WTC11 (cell line): Measurements from ENCODE around the gene SLC6A15. TPM values are rescaled to one million over a fixed set of nuclear protein-coding genes. Genes with fewer than 3 reads are reported as not detected.

Source experiments
- ATAC-seq: fragments of 200-7000 bp; cut with Tn5 transposase; 2 replicates; pipeline ENCODE4 v1.10.0; 2021; ENCODE audit warnings: mild to moderate bottlenecking, moderate library complexity
- CTCF ChIA-PET: fragments of 300-600 bp; sonication (Branson Sonifier 250); formaldehyde crosslinking; loops from one replicate; lab custom pipeline; 2021; ENCODE audit warnings: antibody characterized with exemption; lab: Charles Lee
- POLR2A ChIA-PET: fragments of 350-600 bp; sonication (Branson Sonifier 250); formaldehyde crosslinking; loops from one replicate; lab custom pipeline; 2021; ENCODE audit warnings: antibody characterized with exemption; lab: Charles Lee
- DNase-seq: peaks from one replicate; pipeline ENCODE4 v3.0.0; 2021; ENCODE audit warnings: low spot score
- H3K27ac Mint-ChIP-seq: 2 replicates; pipeline ENCODE4 v1.8.0; 2021; ENCODE audit warnings: mixed read lengths
- H3K27me3 Mint-ChIP-seq: 2 replicates; pipeline ENCODE4 v1.8.0; 2021; ENCODE audit warnings: low read depth, mild to moderate bottlenecking, moderate library complexity, mixed read lengths
- H3K36me3 Mint-ChIP-seq: 2 replicates; pipeline ENCODE4 v1.8.0; 2021; ENCODE audit warnings: mixed read lengths
- H3K4me1 Mint-ChIP-seq: 2 replicates; pipeline ENCODE4 v1.8.0; 2022; ENCODE audit warnings: mixed read lengths
- H3K4me3 Mint-ChIP-seq: 2 replicates; pipeline ENCODE4 v1.8.0; 2021; ENCODE audit warnings: mild to moderate bottlenecking, moderate library complexity, mixed read lengths
- H3K9me3 Mint-ChIP-seq: 2 replicates; pipeline ENCODE4 v1.8.0; 2021; ENCODE audit warnings: mixed read lengths
- ATF1 ChIP-seq: sonication (generic); formaldehyde crosslinking; IDR thresholded peaks from 2 replicates; pipeline ENCODE4 v1.8.1; 2023; ENCODE audit warnings: mild to moderate bottlenecking, moderate library complexity, missing genetic modification reagents
- CTCF ChIP-seq: fragments of 200-600 bp; IDR thresholded peaks from 2 replicates; pipeline ENCODE4 v1.8.0; 2022; ENCODE audit warnings: antibody characterized with exemption
- E2F1 ChIP-seq: sonication (generic); formaldehyde crosslinking; IDR thresholded peaks from 2 replicates; pipeline ENCODE4 v1.8.0; 2022; ENCODE audit warnings: mild to moderate bottlenecking, missing genetic modification reagents
- E2F4 ChIP-seq: sonication (generic); formaldehyde crosslinking; IDR thresholded peaks from 2 replicates; pipeline ENCODE4 v1.8.1; 2022; ENCODE audit warnings: low read depth, mild to moderate bottlenecking, moderate library complexity, missing genetic modification reagents, borderline replicate concordance
- E2F5 ChIP-seq: sonication (generic); formaldehyde crosslinking; IDR thresholded peaks from 2 replicates; pipeline ENCODE4 v1.8.1; 2022; ENCODE audit warnings: mild to moderate bottlenecking, moderate library complexity, missing genetic modification reagents
- EMX1 ChIP-seq: fragments of 250-450 bp; sonication (Bioruptor Pico); IDR thresholded peaks from 2 replicates; pipeline ENCODE4 v1.8.0; 2021; ENCODE audit warnings: mild to moderate bottlenecking
- ETV6 ChIP-seq: sonication (generic); formaldehyde crosslinking; IDR thresholded peaks from 2 replicates; pipeline ENCODE4 v1.8.1; 2022; ENCODE audit warnings: mild to moderate bottlenecking, missing genetic modification reagents
- FOXJ3 ChIP-seq: sonication (generic); formaldehyde crosslinking; IDR thresholded peaks from 2 replicates; pipeline ENCODE4 v1.9.0; 2021; ENCODE audit warnings: missing genetic modification reagents, mild to moderate bottlenecking, borderline replicate concordance
- HMGA2 ChIP-seq: fragments of 250-450 bp; sonication (Bioruptor Pico); IDR thresholded peaks from 2 replicates; pipeline ENCODE4 v1.4.0; 2021; ENCODE audit warnings: mild to moderate bottlenecking, moderate library complexity
- KAT7 ChIP-seq: sonication (generic); formaldehyde crosslinking; IDR thresholded peaks from 2 replicates; pipeline ENCODE4 v1.8.1; 2023; ENCODE audit warnings: missing genetic modification reagents, mild to moderate bottlenecking, borderline replicate concordance
- OVOL2 ChIP-seq: fragments of 250-450 bp; sonication (Bioruptor Pico); IDR thresholded peaks from 2 replicates; pipeline ENCODE4 v1.9.0; 2021; ENCODE audit warnings: mild to moderate bottlenecking, borderline replicate concordance
- RELA ChIP-seq: sonication (generic); formaldehyde crosslinking; IDR thresholded peaks from 2 replicates; pipeline ENCODE4 v1.8.1; 2022; ENCODE audit warnings: missing genetic modification reagents, mild to moderate bottlenecking, borderline replicate concordance
- SMAD3 ChIP-seq: sonication (generic); formaldehyde crosslinking; IDR thresholded peaks from 2 replicates; pipeline ENCODE4 v1.8.0; 2022; ENCODE audit warnings: missing genetic modification reagents, mild to moderate bottlenecking, borderline replicate concordance
- TEAD1 ChIP-seq: sonication (generic); formaldehyde crosslinking; IDR thresholded peaks from 2 replicates; pipeline ENCODE4 v1.8.0; 2022; ENCODE audit warnings: mild to moderate bottlenecking, missing genetic modification reagents
- TEAD4 ChIP-seq: sonication (generic); formaldehyde crosslinking; IDR thresholded peaks from 2 replicates; pipeline ENCODE4 v1.8.0; 2022; ENCODE audit warnings: mild to moderate bottlenecking, missing genetic modification reagents
- ZSCAN18 ChIP-seq: fragments of 250-450 bp; sonication (Bioruptor Pico); IDR thresholded peaks from 2 replicates; pipeline ENCODE4 v2.1.2; 2022; ENCODE audit warnings: mild to moderate bottlenecking, moderate library complexity
- total RNA-seq: library from RNA; stranded (reverse); gene quantifications from 3 replicates; pipeline ENCODE4 v1.2.3, GENCODE V29; 2021
- TF ChIP-seq, protein P1 (sequence below): sonication (generic); formaldehyde crosslinking; IDR thresholded peaks from 2 replicates; pipeline ENCODE4 v1.8.1; 2023; ENCODE audit warnings: mild to moderate bottlenecking, missing genetic modification reagents, borderline replicate concordance
- TF ChIP-seq, protein P2 (sequence below): fragments of 250-450 bp; sonication (Bioruptor Pico); IDR thresholded peaks from 2 replicates; pipeline ENCODE4 v1.9.0; 2021; ENCODE audit warnings: mild to moderate bottlenecking
- TF ChIP-seq, protein P3 (sequence below): fragments of 250-450 bp; sonication (Bioruptor Pico); IDR thresholded peaks from 2 replicates; pipeline ENCODE4 v1.9.0; 2021; ENCODE audit warnings: moderate library complexity, mild to moderate bottlenecking, inconsistent platforms, borderline replicate concordance

SLC6A15 gene
- total RNA-seq, 1 experiment from 2014 or later, result 27.0 TPM

DNA sequence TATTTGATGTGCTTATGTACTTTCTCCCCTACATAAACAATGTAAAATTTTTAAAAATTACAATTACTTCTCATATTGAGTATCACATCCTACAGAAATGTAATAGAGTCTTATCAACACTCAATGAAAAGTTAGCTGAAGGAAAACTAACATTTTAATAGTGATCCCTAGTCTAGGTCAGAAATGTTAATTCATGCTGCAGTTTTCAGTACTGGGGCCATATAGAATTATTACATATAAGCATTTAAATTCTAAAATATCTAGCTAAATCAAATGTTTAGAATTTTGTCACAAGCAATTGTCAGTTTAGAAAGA is 37.8 kb downstream of the SLC6A15 start:
- ChIA-PET CTCF (interaction anchor here (1.0 to 4.0 kb wide), 2 partner anchors 155 to 184 kb away, joined by 6 to 55 read pairs; no protein-coding TSS in a partner anchor), POLR2A (no interaction called here)
- Mint-ChIP-seq H3K9me3 (no peaks in the 10 kb centered on the region), H3K27ac (no peak overlapping the region), H3K36me3 (no peaks in the 10 kb centered on the region; the same call in 1 of the 2 replicates), H3K4me3 (no peak overlapping the region), H3K4me1 (no peaks in the 10 kb centered on the region), H3K27me3 (no peaks in the 10 kb centered on the region)
- ATAC-seq (no peak), DNase-seq (no peak)
- TF ChIP-seq FOXJ3 (CRISPR knock-in tag) (no peak), TEAD1 (CRISPR knock-in tag) (no peak), E2F5 (no peak), ETV6 (CRISPR knock-in tag) (no peak), E2F1 (CRISPR knock-in tag) (no peak), TEAD4 (CRISPR knock-in tag) (no peak)

DNA sequence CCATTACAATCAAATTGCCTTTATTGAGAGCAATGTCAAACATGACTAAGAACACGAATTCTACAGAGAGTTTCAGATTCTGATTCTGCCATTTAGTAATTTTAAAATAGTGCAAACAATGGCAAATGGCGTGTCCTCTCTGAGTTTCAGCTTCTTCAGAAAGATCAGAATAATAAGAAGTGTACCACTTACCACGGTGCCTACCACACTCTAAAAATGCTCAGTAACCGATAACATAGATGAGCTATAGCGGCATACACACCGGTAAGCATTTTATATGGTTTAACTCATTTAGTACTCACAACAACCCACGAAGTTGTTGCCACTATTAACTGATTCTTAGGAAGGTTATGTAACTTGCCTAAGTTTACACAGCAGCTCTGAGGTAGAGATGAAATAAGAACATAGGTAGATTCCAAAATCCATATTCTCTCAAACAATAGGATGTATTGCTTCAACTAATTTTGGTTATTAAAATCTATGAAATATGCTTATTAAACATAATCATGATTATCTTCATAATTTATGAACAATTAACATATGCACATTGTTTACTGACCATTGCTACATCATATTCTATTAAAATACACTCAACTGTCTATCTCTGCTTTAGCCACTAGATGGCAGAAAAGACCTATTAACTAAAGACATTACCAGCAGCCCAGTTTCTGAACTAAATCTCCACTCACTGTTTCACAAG is 38.3 kb downstream of the SLC6A15 start:
- H3K36me3 Mint-ChIP-seq, result no peaks in the 10 kb centered on the region; the same call in 1 of the 2 replicates
- TF ChIP-seq ZSCAN18 (CRISPR knock-in tag), result no peak
- TF ChIP-seq, protein P1, sequence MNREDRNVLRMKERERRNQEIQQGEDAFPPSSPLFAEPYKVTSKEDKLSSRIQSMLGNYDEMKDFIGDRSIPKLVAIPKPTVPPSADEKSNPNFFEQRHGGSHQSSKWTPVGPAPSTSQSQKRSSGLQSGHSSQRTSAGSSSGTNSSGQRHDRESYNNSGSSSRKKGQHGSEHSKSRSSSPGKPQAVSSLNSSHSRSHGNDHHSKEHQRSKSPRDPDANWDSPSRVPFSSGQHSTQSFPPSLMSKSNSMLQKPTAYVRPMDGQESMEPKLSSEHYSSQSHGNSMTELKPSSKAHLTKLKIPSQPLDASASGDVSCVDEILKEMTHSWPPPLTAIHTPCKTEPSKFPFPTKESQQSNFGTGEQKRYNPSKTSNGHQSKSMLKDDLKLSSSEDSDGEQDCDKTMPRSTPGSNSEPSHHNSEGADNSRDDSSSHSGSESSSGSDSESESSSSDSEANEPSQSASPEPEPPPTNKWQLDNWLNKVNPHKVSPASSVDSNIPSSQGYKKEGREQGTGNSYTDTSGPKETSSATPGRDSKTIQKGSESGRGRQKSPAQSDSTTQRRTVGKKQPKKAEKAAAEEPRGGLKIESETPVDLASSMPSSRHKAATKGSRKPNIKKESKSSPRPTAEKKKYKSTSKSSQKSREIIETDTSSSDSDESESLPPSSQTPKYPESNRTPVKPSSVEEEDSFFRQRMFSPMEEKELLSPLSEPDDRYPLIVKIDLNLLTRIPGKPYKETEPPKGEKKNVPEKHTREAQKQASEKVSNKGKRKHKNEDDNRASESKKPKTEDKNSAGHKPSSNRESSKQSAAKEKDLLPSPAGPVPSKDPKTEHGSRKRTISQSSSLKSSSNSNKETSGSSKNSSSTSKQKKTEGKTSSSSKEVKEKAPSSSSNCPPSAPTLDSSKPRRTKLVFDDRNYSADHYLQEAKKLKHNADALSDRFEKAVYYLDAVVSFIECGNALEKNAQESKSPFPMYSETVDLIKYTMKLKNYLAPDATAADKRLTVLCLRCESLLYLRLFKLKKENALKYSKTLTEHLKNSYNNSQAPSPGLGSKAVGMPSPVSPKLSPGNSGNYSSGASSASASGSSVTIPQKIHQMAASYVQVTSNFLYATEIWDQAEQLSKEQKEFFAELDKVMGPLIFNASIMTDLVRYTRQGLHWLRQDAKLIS (CRISPR knock-in tag), result no peak
- peak; percentile 18; the same call in 1 of the 2 replicates for TF ChIP-seq HMGA2 (CRISPR knock-in tag)
- peak; percentile 68 for TF ChIP-seq CTCF
- no peak for TF ChIP-seq EMX1 (CRISPR knock-in tag)
- TF ChIP-seq, all 79 proteins: peak for 2
- DNase-seq, result no peak
- POLR2A ChIA-PET, result no interaction called here
- ATAC-seq, result peak; percentile 74
- H3K4me3 Mint-ChIP-seq, result no peak overlapping the region
- H3K27me3 Mint-ChIP-seq, result no peaks in the 10 kb centered on the region
- no peaks in the 10 kb centered on the region for H3K9me3 Mint-ChIP-seq
- H3K4me1 Mint-ChIP-seq, result no peaks in the 10 kb centered on the region
- H3K27ac Mint-ChIP-seq, result no peak overlapping the region
- CTCF ChIA-PET, result interaction anchor here (0.7 to 4.0 kb wide), 4 partner anchors 31 to 184 kb away, joined by 4 to 55 read pairs (median 5); no protein-coding TSS in a partner anchor

- CTCF ChIA-PET, result no interaction called here
- TF ChIP-seq E2F4 (CRISPR knock-in tag), result no peak
- no peak for TF ChIP-seq SMAD3
- TF ChIP-seq KAT7 (CRISPR knock-in tag), result no peak
- TF ChIP-seq RELA (CRISPR knock-in tag), result no peak
- TF ChIP-seq, protein P2, sequence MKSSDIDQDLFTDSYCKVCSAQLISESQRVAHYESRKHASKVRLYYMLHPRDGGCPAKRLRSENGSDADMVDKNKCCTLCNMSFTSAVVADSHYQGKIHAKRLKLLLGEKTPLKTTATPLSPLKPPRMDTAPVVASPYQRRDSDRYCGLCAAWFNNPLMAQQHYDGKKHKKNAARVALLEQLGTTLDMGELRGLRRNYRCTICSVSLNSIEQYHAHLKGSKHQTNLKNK (CRISPR knock-in tag), result no peak
- TF ChIP-seq, protein P3, sequence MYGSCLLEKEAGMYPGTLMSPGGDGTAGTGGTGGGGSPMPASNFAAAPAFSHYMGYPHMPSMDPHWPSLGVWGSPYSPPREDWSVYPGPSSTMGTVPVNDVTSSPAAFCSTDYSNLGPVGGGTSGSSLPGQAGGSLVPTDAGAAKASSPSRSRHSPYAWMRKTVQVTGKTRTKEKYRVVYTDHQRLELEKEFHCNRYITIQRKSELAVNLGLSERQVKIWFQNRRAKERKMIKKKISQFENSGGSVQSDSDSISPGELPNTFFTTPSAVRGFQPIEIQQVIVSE (CRISPR knock-in tag), result no peak
- TF ChIP-seq TEAD4 (CRISPR knock-in tag), result no peak
- TF ChIP-seq ATF1 (CRISPR knock-in tag), result no peak
- no peak for TF ChIP-seq OVOL2 (CRISPR knock-in tag)
Observed at GRCh38 chr12:84862186-84862585, 50.4 kb downstream of the SLC6A15 start.

More at GRCh38 chr12:84862186-84862585, 50.4 kb downstream of the SLC6A15 start:
- no peaks in the 10 kb centered on the region for H3K27me3 Mint-ChIP-seq
- POLR2A ChIA-PET, result no interaction called here
- H3K27ac Mint-ChIP-seq, result no peak overlapping the region
- H3K4me1 Mint-ChIP-seq, result peaks cover 3% of the 10 kb centered on the region; the same call in 1 of the 2 replicates
- DNase-seq (no peak), ATAC-seq (no peak)
- H3K36me3 Mint-ChIP-seq, result peaks cover 2% of the 10 kb centered on the region; the same call in 1 of the 2 replicates
- H3K9me3 Mint-ChIP-seq, result no peaks in the 10 kb centered on the region
- H3K4me3 Mint-ChIP-seq, result no peak overlapping the region
